HG03457 (cell line): Measurements from ENCODE around the gene AGT.
"Not testable (repeated sequence)": the region's sequence is repeated elsewhere in the genome, so short reads cannot be mapped to it uniquely, and the experiment has no call there.

Experiments used
- ATAC-seq: cut with Tn5 transposase; IDR thresholded peaks from one replicate; pipeline ENCODE4 v1.9.1; 2021; ENCODE audit warnings: moderate number of reproducible peaks; ENCODE audit not compliant: unreplicated experiment

Gene AGT

GRCh38 chr1:230693221-230693620 lies 20.7 kb downstream of the AGT start:
- no peak for ATAC-seq

- ATAC-seq, result no peak
Measured at GRCh38 chr1:230691615-230692014, 22.3 kb downstream of the AGT start.

- no peak for ATAC-seq
Measured at GRCh38 chr1:230690101-230690500, 23.8 kb downstream of the AGT start.

GRCh38 chr1:230686747-230687146 lies 27.2 kb downstream of the AGT start:
- no peak for ATAC-seq

GRCh38 chr1:230684998-230685397 lies 28.9 kb downstream of the AGT start:
- no peak for ATAC-seq

- ATAC-seq, result no peak
Measured at GRCh38 chr1:230684146-230684545, 29.8 kb downstream of the AGT start.

GRCh38 chr1:230682882-230683610 lies 30.9 kb downstream of the AGT start:
- no peak for ATAC-seq

GRCh38 chr1:230682274-230682673 lies 31.6 kb downstream of the AGT start:
- no peak for ATAC-seq

- ATAC-seq, result no peak
Measured at GRCh38 chr1:230681599-230681998, 32.3 kb downstream of the AGT start.

- no peak for ATAC-seq
Measured at GRCh38 chr1:230680300-230681025, 33.5 kb downstream of the AGT start.

- ATAC-seq, result no peak
Measured at GRCh38 chr1:230679825-230680224, 34.1 kb downstream of the AGT start.

- no peak for ATAC-seq
Measured at GRCh38 chr1:230679192-230679591, 34.7 kb downstream of the AGT start.

GRCh38 chr1:230677200-230677599 lies 36.7 kb downstream of the AGT start:
- no peak for ATAC-seq

- no peak for ATAC-seq
Measured at GRCh38 chr1:230674581-230674980, 39.3 kb downstream of the AGT start.

- no peak for ATAC-seq
Measured at GRCh38 chr1:230669543-230669942, 44.4 kb downstream of the AGT start.

- no peak for ATAC-seq
Measured at GRCh38 chr1:230668227-230668626, 45.7 kb downstream of the AGT start.

- ATAC-seq, result no peak
Measured at GRCh38 chr1:230661976-230662375, 51.9 kb downstream of the AGT start.

- no peak for ATAC-seq
Measured at GRCh38 chr1:230658691-230659090, 55.2 kb downstream of the AGT start.

GRCh38 chr1:230658103-230658502 lies 55.8 kb downstream of the AGT start:
- ATAC-seq, result not testable (repeated sequence)

- not testable (repeated sequence) for ATAC-seq
Measured at GRCh38 chr1:230656719-230657118, 57.2 kb downstream of the AGT start.
